SK-N-MC (cell line): ENCODE results near the gene DCDC2.
"Not testable (repeated sequence)": the region's sequence is repeated elsewhere in the genome, so short reads cannot be mapped to it uniquely, and the experiment has no call there.

ENCODE experiments used
- DNase-seq: peaks from one replicate; pipeline ENCODE4 v3.0.0-alpha.2; 2011; ENCODE audit warnings: low read depth, low spot score
- H3K27ac ChIP-seq: fragments of 200-600 bp; sonication (generic); 2 replicates; pipeline ENCODE4 v1.5.1; 2016; ENCODE audit warnings: mixed run types
- H3K36me3 ChIP-seq: fragments of 200-600 bp; sonication (generic); 2 replicates; pipeline ENCODE4 v1.6.1; 2017; ENCODE audit warnings: antibody characterized with exemption, low read length, mixed read lengths; ENCODE audit not compliant: insufficient read depth
- H3K4me3 ChIP-seq: fragments of 200-600 bp; sonication (generic); 2 replicates; pipeline ENCODE4 v1.5.1; 2016
- H3K9ac ChIP-seq: fragments of 200-600 bp; sonication (generic); 2 replicates; pipeline ENCODE4 v1.8.0; 2017; ENCODE audit warnings: mixed run types, mixed read lengths; ENCODE audit not compliant: insufficient read length
- H3K9me3 ChIP-seq: fragments of 200-600 bp; sonication (generic); 2 replicates; pipeline ENCODE4 v1.6.1; 2017; ENCODE audit warnings: low read depth, mild to moderate bottlenecking, antibody characterized with exemption, low read length, moderate library complexity, mixed read lengths
- EZH2 ChIP-seq: fragments of 200-600 bp; sonication (generic); IDR thresholded peaks from one replicate; pipeline ENCODE4 v1.6.1; 2017; ENCODE audit warnings: antibody characterized with exemption
- FOXP2 ChIP-seq: optimal IDR thresholded peaks from 2 replicates; pipeline ENCODE3; 2011; ENCODE audit warnings: mild to moderate bottlenecking, moderate library complexity; ENCODE audit not compliant: insufficient read depth; ENCODE audit errors: extremely low read length, control extremely low read depth
- POLR2AphosphoS5 ChIP-seq: IDR thresholded peaks from 2 replicates; pipeline ENCODE4 v1.6.1; 2012; ENCODE audit warnings: mild to moderate bottlenecking, low read depth, low read length, borderline replicate concordance

The DCDC2 gene

GRCh38 chr6:24382220-24382540, 24.3 kb upstream of the DCDC2 start:
- peaks cover 3% of the 10 kb centered on the region; the same call in 1 of the 2 replicates for H3K9me3 ChIP-seq
- H3K36me3 ChIP-seq: no peaks in the 10 kb centered on the region
- no peak for DNase-seq
- TF ChIP-seq FOXP2 (no peak), POLR2AphosphoS5 (no peak), EZH2 (no peak)
- H3K4me3 ChIP-seq: peak overlapping the region; percentile 46
- peak overlapping the region; percentile 99 for H3K27ac ChIP-seq
- H3K9ac ChIP-seq: peak overlapping the region; percentile 71

GRCh38 chr6:24381476-24382219, 23.8 kb upstream of the DCDC2 start:
- peak overlapping the region; percentile 99 for H3K27ac ChIP-seq
- peak; percentile 98 for DNase-seq
- peak overlapping the region; percentile 71 for H3K9ac ChIP-seq
- H3K9me3 ChIP-seq: peaks cover 3% of the 10 kb centered on the region; the same call in 1 of the 2 replicates
- peak overlapping the region; percentile 46 for H3K4me3 ChIP-seq
- no peaks in the 10 kb centered on the region for H3K36me3 ChIP-seq
- TF ChIP-seq FOXP2 (no peak), POLR2AphosphoS5 (peak; percentile 72; the same call in 1 of the 2 replicates)

- DNase-seq: no peak
- Histone ChIP-seq H3K36me3 (no peaks in the 10 kb centered on the region), H3K4me3 (no peak overlapping the region), H3K9ac (no peak overlapping the region), H3K9me3 (peaks cover 3% of the 10 kb centered on the region; the same call in 1 of the 2 replicates), H3K27ac (peak overlapping the region; percentile 53; the same call in 1 of the 2 replicates)
- TF ChIP-seq POLR2AphosphoS5 (no peak), FOXP2 (no peak), EZH2 (no peak)
These were observed 20.7 kb upstream of the DCDC2 start for GRCh38 chr6:24378473-24379097.

GRCh38 chr6:24376871-24377270, 19.0 kb upstream of the DCDC2 start:
- Histone ChIP-seq H3K9ac (peak overlapping the region; percentile 13), H3K36me3 (no peaks in the 10 kb centered on the region), H3K4me3 (peak overlapping the region; percentile 13; the same call in 1 of the 2 replicates), H3K9me3 (peaks cover 3% of the 10 kb centered on the region; the same call in 1 of the 2 replicates), H3K27ac (peak overlapping the region; percentile 96)
- DNase-seq: peak; percentile 98
- TF ChIP-seq POLR2AphosphoS5 (peak; percentile 88; the same call in 1 of the 2 replicates), EZH2 (no peak), FOXP2 (peak; percentile 46)

- Histone ChIP-seq H3K27ac (peak overlapping the region; percentile 96; the same call in 1 of the 2 replicates), H3K4me3 (no peak overlapping the region), H3K9ac (no peak overlapping the region), H3K36me3 (no peaks in the 10 kb centered on the region), H3K9me3 (peaks cover 3% of the 10 kb centered on the region; the same call in 1 of the 2 replicates)
- no peak for DNase-seq
- TF ChIP-seq FOXP2: no peak
- no peak for TF ChIP-seq EZH2
- TF ChIP-seq POLR2AphosphoS5: no peak
These were observed 16.8 kb upstream of the DCDC2 start for GRCh38 chr6:24374612-24375011.

GRCh38 chr6:24365103-24365633, 7.3 kb upstream of the DCDC2 start:
- not testable (repeated sequence) for H3K4me3 ChIP-seq, H3K36me3 ChIP-seq, H3K27ac ChIP-seq, H3K9me3 ChIP-seq, DNase-seq, H3K9ac ChIP-seq

GRCh38 chr6:24362363-24362762, 4.5 kb upstream of the DCDC2 start:
- not testable (repeated sequence) for H3K9ac ChIP-seq, DNase-seq, H3K4me3 ChIP-seq, H3K36me3 ChIP-seq, H3K9me3 ChIP-seq
- H3K27ac ChIP-seq: peak overlapping the region; percentile 26; the same call in 1 of the 2 replicates

- H3K27ac ChIP-seq: peak overlapping the region; percentile 86
- DNase-seq: no peak
- TF ChIP-seq FOXP2 (no peak), POLR2AphosphoS5 (peak; percentile 58; the same call in 1 of the 2 replicates)
- peak overlapping the region; percentile 56 for H3K9ac ChIP-seq
- H3K4me3 ChIP-seq: peak overlapping the region; percentile 73
- no peaks in the 10 kb centered on the region for H3K36me3 ChIP-seq
- no peaks in the 10 kb centered on the region for H3K9me3 ChIP-seq
These were observed 2.0 kb upstream of the DCDC2 start for GRCh38 chr6:24359640-24360454.
